GM19193 (cell line): ENCODE data around the gene AFF3.

ENCODE experiments used
- POLR2A ChIP-seq: IDR thresholded peaks from 4 replicates; pipeline ENCODE4 v1.6.1; 2011; ENCODE audit not compliant: insufficient read depth, insufficient read length; ENCODE audit errors: extremely low read depth

AFF3 gene

GRCh38 chr2:99707592-99707991 is 434.8 kb downstream of the AFF3 start:
- no peak for TF ChIP-seq POLR2A

- no peak for TF ChIP-seq POLR2A
These were observed 435.7 kb downstream of the AFF3 start for GRCh38 chr2:99706735-99707134.

GRCh38 chr2:99701503-99701902 is 440.9 kb downstream of the AFF3 start:
- no peak for TF ChIP-seq POLR2A

- TF ChIP-seq POLR2A = no peak
These were observed 441.6 kb downstream of the AFF3 start for GRCh38 chr2:99700482-99701398.

- TF ChIP-seq POLR2A = no peak
These were observed 443.5 kb downstream of the AFF3 start for GRCh38 chr2:99698896-99699295.

- no peak for TF ChIP-seq POLR2A
These were observed 444.4 kb downstream of the AFF3 start for GRCh38 chr2:99697811-99698568.

- TF ChIP-seq POLR2A = no peak
These were observed 446.5 kb downstream of the AFF3 start for GRCh38 chr2:99695944-99696253.

- TF ChIP-seq POLR2A = no peak
These were observed 447.1 kb downstream of the AFF3 start for GRCh38 chr2:99695130-99695943.

GRCh38 chr2:99694331-99694730 is 448.1 kb downstream of the AFF3 start:
- TF ChIP-seq POLR2A = no peak

GRCh38 chr2:99692785-99693184 is 449.6 kb downstream of the AFF3 start:
- no peak for TF ChIP-seq POLR2A

GRCh38 chr2:99691926-99692325 is 450.5 kb downstream of the AFF3 start:
- no peak for TF ChIP-seq POLR2A

GRCh38 chr2:99689145-99689742 is 453.1 kb downstream of the AFF3 start:
- TF ChIP-seq POLR2A = no peak

- TF ChIP-seq POLR2A = no peak
These were observed 453.7 kb downstream of the AFF3 start for GRCh38 chr2:99688699-99689098.

- no peak for TF ChIP-seq POLR2A
These were observed 459.9 kb downstream of the AFF3 start for GRCh38 chr2:99682275-99683060.

GRCh38 chr2:99680946-99681345 is 461.4 kb downstream of the AFF3 start:
- no peak for TF ChIP-seq POLR2A

GRCh38 chr2:99679518-99679917 is 462.9 kb downstream of the AFF3 start:
- TF ChIP-seq POLR2A = no peak
